ENCODE measurements around the gene PTPRR.

- TF ChIP-seq CTCF (IDR thresholded peaks at IDR 0.05) (no peak), POLR2A (IDR thresholded peaks at IDR 0.05) (no peak)
These were observed 162.6 kb downstream of the PTPRR start for GRCh38 chr12:70757830-70758493.
